Ureter (tissue), 1 donor: ENCODE measurements around the gene STARD7. TPM values are rescaled to one million over a fixed set of nuclear protein-coding genes. Genes with fewer than 3 reads are reported as not detected.
A peak's percentile ranks its signal among the peaks of the same experiment; 100 is the strongest.
"Not testable (repeated sequence)": the region's sequence is repeated elsewhere in the genome, so short reads cannot be mapped to it uniquely, and the experiment has no call there.

Experiments used
- DNase-seq: peaks from one replicate; pipeline ENCODE4 v3.0.0-alpha.2; 2020; ENCODE audit warnings: low spot score
- total RNA-seq: library from RNA; stranded (reverse); gene quantifications from one replicate; pipeline ENCODE4 v1.2.4, GENCODE V29; 2023
- donor health status: DM: yes; HTN: yes; CAD: no.

STARD7 gene
- total RNA-seq, 1 donor from 2014 or later, result 95.0 TPM

DNA sequence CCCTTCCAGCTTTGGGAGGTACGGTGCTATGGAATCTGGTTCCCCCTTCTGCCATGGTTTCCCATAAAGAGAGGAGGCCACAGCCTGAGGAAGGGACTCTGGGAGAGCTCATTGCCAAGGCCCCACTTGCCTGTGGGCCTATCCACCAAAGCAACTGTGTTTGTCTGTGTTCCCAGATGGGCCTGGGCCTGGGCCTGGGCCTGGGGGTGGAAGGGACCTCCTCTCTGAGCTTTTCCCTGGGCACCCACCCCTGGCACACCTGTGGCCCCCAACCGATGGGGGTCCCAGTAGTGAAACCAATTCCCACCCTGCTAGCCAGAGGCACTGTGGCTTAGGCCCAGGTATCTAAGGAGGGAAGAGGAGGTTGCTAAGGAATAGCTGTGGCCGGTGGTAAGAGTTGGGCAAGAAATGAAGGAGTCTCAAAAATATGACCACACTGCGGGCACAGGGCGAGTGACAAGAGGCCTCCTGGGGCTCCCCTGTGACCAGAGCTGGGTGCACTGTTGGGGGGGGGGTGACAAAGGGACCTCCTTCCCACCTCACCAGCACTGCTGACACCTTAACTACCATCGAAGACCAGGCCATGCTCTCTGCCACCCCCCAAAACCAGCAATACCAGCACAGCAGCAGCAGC lies 58.5 kb downstream of the STARD7 start:
- DNase-seq, result no peak

DNA sequence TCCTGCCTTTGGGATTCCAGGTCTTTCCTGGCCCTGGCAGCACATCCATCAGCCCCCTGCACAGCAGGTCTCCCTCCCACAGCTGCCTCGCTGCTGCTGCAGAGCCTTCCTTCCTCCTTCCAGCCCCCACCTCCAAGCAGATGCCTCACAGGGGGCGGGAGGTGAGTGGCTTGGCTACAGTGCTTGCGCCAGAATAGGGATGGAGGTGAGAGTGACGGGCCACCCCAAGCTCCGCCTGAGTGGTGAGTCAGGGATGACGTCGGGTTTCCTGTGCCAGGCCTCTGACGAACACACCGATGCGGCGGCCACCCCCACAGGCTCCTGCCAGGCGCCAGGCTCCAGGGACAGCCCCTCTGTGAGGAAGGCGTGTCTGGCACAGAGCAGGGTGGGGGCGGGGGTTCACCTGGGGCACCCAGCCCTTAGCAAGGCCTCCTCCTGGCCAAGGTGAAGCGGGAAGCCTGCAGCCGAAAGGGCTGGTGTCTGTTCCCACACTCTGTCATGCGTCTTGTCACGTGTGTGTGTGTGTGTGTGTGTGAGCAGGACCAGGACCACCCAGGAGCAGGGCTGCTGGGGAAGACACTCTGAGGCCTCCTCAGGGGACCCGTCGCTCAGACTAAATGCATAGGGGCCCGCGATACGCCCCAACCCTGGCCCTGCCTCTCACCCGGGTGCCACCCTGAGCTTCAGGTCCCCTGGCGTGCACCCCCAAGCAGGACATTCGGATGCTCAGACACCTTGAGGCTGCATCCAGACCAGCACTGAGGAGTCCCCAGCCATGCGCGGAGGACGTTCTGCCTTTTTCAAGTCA lies 60.0 kb downstream of the STARD7 start:
- peak; percentile 89 for DNase-seq

DNA sequence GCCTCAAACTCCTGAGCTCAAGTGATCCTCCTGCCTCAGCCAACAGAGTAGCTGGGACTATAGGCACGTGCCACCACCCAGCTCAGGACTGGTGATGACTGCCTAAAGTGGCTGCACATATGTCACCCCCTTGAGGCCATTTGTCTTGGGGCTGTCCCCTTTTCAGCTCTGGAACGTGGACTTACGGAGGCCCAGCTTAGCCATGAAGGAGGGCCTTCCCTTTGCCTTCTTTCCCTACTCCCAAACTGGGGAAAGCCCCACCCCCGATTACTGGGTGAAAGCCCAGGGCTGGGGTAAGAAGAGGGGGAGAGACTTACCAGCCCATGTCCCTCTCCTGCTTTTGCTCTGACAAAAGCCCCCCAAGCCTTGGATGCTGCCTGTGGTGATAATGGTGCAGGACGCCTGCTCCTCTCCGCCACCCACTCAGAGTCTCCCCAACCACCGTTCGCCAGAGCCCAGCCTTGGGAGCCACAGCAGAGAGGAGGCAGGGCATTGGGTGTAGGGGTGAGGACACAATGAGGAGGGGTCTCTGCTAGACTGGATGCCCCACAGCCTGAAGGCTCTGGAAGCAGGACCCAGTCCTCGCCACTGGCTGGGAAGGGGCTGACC lies 60.9 kb downstream of the STARD7 start:
- no peak for DNase-seq

DNA sequence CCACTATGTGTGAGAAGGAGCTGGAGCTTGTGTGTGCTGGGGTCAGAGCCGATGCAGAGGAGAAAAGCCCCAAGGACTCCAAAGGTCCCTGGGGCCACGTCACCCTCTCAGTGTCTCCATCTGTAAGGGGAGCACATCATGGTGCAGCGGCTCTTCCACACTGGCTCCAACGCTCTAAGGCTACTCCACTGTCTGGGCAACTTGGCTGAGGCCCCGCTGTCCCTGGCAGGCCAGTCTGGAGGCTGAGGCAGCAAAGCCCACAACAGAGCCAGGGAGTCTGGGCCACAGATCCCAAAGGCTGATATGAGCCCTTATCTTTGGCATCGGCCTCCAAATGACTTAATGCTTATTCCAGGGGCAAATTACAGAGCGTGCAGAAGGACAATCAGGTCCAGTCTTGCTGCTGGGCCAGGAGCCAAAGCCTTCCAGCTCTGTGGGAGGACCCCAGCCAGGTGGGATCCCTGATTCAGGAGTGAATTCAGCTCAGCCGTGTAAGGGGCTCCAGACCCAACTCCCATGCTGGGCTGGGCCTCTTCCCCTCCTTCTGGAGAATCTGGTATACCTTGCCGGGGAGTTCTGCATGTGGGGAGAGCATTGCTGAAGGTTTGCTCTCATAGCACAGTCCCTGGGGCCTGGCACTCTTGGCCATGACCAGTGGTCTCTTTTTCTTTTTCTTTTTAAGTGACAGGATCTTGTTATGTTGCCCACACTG lies 61.6 kb downstream of the STARD7 start:
- DNase-seq, result no peak

DNA sequence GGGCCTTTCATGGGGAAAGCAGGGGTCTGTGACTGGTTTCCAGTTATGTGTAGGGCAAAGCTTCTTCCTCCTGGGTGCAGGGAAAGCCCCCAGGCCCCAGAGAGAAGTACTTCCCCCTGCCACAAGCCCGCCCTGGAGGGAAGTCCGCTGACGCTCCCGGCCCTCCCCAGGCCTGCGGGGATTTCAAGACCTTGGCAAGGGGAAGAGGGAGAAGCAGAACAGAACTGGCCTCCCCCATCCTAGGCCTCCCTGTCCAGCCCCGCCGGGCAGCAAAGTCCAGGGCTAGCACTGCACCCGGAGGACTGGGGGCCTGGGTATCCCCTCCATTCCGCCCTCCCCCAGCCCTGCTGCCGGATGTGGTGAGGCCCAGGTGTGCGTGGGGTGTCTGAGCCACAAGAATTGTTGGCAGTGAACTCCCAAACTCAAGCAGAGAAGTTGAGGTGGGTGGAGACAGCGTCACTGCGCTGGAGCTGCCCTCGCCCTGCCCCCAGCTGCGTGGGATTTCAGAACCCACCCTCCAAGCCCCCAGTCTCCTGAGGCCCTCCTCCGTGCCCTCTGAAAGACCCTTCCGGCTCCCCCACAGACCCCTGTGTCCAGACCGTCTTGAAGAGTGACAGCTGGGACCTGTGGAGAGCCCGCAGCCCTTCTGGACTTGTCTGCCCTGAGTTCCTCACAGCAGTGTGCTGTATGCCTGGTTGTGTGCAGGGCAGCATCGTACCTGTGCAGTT lies 62.3 kb downstream of the STARD7 start:
- DNase-seq, result no peak

DNA sequence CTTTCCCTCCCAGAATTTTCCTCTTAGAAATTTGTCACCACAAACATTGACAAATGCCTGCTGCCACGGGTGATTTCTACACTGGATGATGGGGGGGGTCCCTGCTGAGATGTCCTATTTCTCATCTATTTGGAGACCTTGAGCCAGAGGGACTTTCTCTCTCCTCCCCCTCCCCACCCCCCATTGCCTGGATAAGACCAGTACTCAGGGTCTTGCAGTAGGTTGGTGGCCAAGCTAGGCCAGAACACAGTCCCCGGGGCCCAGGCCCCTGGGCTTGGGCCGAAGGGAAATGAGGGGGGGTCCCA lies 62.8 kb downstream of the STARD7 start:
- no peak for DNase-seq

DNA sequence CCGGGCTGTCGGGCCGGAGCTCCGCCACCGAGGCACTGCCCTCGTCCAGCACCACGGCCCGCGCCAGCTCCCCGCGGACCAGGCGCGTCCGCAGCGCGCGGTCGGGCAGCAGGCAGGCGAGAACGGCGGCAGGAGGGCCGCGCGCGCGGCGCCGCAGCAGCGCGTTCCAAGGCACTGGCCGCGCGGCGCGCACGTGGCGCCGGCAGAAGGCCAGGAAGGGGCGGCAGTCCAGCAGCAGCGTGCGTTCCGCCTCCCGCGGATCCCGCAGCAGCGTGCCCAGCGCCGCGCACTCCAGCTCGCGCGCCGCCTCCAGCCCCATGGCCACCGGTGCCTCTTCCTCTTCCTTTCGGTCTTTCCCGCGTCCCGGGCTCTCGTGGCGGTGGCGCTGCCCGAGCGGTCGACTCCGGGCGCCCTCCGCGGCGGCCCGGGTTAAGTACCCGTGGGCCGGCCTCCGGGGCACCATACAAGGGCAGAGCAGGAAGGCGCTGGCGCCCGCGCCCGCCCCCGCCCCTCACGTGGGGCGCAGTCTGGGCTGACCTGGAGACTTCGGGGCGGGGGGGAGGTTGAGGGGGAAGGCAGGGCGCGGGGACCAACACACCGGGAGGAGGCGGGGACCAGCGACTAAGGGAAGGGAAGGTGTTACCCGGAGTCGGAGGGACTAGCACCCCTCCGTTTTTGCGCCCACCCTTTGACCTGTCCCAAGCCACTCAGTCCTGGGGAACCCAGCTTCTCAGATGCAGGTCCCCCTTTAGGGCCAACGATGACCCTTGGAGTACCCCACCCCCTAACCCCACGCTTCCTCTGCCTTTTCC lies 63.4 kb downstream of the STARD7 start, which contains the start of gene DUSP2:
TSS of gene DUSP2 (minus strand) at position 405 of the 812 bp plus-strand sequence. CDS start at position 319, 86 bp downstream.
- peak; percentile 79 for DNase-seq

DNA sequence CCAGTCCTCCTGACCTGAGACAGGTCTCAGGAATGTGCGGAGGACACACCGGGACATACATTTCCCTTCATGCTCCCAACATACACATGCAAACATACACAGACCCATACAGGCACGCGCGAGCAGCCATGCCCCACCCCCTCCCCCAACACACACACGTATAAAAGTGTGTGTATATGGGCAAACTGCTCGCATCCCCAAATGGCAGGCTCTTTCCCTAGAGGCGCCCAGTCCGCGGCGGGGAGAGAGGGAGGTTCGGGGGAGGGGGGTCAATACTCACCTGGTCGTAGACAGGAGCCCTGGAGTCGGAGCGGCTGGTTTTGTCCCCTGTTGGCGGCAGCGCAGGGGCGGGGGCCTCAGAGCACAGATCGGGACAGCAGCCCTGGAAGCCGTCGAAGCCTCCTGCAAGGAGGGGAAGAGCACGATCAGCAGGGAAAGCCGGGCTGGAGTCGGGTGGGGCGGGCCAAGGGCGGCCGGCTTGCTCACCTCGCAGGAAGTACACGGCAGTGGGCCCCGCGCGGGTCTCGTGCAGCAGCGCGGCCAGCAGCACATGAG lies 64.1 kb downstream of the STARD7 start:
- DNase-seq, result no peak

DNA sequence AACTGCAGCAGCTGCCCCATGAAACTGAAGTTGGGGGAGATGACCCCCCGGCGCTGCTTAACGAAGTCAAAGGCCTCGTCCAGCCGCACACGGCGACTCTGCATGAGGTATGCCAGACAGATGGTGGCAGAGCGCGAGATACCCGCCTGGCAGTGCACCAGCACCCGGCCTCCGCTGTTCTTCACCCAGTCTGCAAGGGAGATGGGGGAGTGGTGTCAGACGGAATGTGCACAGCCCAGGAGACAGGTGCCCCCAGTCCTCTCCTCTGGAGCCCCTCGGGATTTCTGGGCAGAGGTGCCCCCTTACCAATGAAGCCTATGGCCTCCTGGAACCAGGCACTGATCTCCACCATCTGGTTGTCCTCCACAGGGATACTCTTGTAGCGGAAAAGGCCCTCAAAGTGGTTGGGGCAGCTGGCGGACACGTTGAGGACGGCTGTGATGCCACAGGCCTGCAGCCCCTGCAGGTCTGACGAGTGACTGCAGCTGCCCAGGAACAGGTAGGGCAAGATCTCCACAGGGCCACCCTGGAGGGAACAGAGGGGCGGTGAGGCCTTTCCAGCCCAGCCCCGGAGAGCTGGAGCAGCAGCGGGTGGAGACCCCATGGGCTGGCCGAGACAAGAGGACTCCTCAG lies 64.7 kb downstream of the STARD7 start:
- no peak for DNase-seq

DNA sequence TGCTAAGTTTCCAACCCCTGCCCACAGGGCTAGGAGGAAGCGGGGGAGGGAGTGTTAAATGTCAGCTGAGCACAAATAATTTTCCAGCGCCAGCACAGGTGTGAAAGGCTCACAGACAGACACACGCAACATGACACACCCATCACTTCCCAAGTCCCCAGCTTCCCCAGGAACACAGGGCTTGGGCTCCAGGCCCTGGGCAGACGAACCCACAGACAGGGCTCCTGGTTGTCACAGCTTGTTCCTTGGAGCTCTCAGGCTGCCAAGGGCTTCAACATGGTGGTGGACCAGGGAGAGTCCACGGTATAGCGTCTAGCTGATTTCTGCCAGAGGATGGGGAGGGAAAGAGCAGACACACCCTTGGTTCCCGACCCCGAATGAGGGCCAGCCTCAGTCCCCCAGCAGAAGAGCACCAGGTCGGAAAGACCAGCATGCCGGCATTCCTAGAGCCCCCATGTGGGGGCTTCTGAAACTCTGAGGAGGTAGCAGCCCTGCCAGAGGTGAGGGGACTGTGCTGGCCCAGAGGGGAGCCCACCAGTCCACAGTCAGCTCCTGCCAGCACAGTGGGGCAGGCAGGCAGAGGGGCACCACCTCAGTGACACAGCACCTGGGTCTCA lies 65.3 kb downstream of the STARD7 start:
- no peak for DNase-seq

DNA sequence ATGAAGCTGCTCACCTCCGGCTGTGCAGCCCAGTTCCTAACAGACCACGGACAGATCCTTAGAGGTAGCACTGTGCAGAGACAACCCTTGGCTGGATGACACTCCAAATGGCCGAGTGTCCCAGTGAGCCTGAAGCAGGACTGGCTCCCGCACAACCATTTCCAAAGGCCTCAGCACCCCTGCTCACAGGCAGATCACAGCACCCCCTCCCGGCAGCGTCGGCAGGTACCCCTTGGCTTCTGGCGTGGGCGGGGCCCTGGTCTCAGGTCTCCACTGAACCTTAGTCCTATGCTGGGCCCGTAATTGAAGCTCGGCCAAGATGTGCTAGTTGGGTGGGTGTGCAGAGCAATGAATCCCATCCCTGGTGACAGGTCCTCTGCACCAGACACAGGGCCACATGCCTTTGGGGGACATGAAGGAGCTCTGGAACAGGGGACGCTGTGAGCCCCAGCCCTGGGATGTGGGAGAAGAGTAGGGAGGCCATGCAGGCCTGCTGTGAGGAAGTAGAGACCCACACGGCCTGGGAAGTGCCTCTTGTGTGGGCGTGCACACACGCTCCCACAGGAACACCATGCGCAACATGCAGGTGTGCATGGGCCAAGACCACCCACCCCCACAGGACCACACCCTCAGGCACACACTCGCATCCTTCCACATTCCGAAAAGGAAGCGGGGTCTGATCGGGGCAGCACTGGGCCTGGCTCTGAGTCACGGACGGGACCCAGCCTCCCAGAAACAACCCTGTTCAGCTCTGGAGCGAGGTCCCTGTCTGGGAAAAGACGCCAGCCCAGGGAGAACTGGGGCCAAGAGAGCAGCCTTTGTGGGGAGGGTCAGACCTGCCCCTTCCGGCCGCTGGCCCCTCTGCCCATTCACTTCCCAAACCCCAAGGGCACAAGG lies 66.2 kb downstream of the STARD7 start:
- DNase-seq, result no peak

DNA sequence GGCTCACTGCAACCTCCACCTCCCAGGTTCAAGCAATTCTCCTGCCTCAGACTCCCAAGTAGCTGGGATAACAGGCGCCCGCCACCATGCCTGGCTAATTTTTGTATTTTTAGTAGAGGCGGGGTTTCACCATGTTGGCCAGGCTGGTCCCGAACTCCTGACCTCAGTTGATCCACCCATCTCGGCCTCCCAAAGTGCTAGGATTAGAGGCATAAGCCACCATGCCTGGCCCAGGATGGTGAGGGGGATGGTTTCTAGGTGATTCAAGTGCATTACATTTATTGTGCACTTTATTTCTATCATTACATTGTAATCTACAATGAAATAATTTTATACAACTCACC lies 67.0 kb downstream of the STARD7 start:
- not testable (repeated sequence) for DNase-seq

DNA sequence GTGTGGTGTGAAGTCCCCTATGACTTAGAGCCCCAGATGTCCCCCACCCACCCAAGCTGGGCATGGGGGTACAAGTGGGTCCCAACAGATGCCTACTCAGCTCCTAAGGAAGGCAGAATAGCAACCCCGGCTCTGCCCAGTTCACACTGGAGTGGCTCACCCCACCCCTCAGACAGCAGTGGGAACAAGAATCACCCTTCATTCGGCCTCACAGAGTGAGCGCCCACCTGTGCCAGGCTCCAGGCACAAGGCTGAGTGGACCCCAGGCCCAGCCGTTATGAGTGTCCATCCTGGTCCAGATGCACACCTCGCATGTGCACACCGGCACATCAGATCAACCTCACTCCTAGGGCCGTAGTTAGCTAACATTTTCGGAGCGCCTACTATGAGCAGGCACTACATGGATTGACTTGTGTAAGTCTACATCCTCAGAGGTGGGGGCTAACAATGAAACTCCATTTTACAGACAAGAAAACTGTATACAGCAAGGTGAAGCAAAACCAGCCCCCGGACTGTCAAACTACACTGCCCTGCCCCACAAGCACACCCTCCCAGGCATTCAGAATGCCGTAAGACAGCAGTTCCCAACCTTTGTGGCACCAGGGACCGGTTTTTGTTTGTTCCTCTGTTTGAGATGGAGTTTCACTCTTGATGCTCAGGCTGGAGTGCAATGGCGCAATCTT lies 67.5 kb downstream of the STARD7 start:
- no peak for DNase-seq

DNA sequence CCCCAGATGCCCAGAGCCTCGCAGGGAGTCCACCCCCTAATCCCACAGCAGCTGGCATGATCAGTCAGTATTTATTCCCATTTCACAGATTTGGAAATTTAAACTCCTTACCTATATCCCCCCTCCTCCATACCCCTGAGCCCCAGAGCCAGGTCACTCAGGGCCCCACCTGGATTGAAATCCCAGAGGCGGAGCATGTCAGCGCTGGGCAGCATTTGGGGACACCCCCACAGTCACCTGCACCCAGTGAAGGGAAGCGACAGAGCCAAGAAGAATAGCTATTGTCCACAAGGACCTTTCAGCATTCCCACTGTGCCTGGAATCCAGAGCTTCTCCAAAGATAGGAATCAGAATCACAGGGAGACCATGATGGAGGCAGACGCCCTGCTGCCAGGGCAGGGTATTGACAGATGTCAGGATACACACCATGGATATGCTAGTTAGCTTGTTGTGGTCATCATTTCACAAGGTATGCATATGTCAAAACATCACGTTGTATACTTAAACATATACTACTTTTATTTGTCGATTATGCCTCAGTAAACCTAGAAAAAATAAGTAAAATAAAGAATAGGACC lies 69.4 kb downstream of the STARD7 start:
- no peak for DNase-seq

DNA sequence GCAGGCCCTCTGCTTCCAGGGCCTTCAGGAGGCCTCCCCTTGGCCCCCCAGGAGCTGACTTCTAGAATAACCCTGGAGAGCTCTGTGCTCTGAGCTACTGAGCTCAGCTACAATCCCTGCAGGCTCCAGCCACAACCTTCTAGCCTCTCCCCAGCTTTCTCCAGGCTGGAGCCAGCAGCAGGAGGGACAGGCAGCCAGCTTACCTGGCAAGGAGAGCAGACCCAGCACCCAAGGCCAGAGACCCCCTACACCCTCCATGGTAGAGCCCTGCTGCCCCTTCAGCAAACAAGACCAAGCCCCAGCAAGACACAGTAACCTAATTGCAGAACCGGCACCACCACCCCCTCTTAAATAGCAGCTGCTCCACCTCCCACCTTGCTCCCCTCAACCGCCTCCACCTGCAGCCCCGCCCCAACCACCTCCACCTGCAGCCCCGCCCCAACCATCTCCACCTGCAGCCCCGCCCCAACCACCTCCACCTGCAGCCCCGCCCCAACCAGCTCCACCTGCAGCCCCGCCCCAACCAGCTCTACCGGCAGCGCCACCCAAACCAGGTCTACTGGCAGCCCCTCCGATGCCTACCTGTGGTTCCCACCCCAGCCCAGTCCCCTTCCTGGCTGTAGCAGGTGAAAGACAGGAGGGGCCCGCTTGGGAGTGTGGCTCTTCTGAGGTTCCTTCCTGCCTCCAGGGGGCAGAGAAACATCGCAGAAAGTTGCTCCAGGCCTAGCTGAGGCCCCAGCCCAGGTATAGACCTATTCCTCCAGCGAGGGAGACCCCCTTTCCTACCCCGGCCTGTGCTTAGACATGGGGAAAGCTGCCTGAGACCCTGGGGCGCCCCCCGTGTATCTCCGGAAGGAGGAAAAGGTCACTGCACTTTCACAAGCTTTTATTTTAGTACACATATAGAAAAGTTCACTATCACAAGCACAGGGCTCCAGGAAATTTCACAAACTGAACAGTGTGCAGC lies 70.2 kb downstream of the STARD7 start, which contains the start of gene ASTL:
TSS of gene ASTL (minus strand) at position 324 of the 967 bp plus-strand sequence. CDS start at position 258, 66 bp downstream.
- peak; percentile 82 for DNase-seq
